ENCODE data around the gene ESR1. TPM values are rescaled to one million over a fixed set of nuclear protein-coding genes. Genes with fewer than 3 reads are reported as not detected.

The ESR1 gene
- polyA plus RNA-seq, 3 donors, result 0.16 to 3.3 (median 1.9) TPM

DNA sequence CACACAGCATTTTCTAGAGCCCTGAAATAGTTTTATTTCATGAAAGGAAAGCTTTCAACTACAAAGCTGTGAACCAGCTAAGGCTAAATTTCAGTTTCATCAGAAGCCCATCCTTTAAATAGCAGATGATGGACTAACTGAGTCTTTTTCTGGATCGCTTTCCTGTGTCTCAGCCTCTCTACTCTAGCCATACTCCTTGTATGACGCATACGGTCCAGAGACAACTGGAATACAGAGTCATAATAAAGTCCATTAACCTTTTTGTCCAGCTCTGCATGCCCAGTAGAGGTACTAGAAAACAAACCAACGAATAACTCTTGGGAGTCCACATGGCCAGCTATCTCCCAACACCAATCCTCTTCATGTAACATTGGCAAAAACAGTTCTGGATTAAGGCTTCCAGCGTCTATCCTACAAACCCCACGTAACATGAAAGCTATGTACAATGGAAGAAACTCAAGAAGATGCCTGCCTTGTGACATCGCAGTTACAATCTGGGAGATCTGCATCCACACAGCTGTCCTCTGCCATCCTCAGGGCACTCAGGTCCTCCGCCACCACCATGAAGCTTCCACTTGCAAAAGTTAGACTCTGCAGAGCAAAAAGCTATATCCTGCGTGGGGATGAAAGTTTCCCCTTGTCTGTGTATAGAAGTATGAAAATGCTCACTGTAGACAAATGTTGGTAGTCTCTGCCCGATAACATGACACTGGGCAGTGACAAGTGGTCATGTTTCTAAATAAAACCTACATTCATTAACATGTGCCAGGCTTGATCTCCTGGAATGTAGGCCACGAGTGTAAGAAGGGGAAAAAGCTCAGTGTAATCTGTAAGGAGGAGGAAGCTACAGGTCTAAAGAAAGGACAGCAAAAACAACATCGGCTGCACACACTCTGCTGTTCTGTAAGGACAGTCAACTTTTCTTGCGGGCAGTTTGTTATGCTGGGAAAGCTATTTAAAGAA is 360.4 kb downstream of the ESR1 start:
- WGBS, 3 donors, result 87 to 91% (median 88%) methylated on average over 13 of the region's 13 CpGs
- no peak overlapping the region for H3K27ac ChIP-seq (ENCODE audit: low read depth, low read length)

GRCh38 chr6:152170313-152170701 is 362.8 kb downstream of the ESR1 start:
- H3K27ac ChIP-seq (ENCODE audit: low read depth, low read length), result no peak overlapping the region
- WGBS, 3 donors, result 91 to 96% (median 91%) methylated on average over 4 of the region's 4 CpGs

GRCh38 chr6:152170702-152171667 is 363.5 kb downstream of the ESR1 start:
- H3K27ac ChIP-seq (ENCODE audit: low read depth, low read length), result no peak overlapping the region
- WGBS, 3 donors, result 63 to 89% (median 89%) methylated on average over 13 of the region's 13 CpGs

GRCh38 chr6:152173321-152173720 is 365.8 kb downstream of the ESR1 start:
- no peak overlapping the region for H3K27ac ChIP-seq (ENCODE audit: low read depth, low read length)
- 90 to 92% (median 91%) methylated on average over 4 of the region's 4 CpGs for WGBS, 3 donors

GRCh38 chr6:152173957-152174356 is 366.5 kb downstream of the ESR1 start:
- no peak overlapping the region for H3K27ac ChIP-seq (ENCODE audit: low read depth, low read length)

GRCh38 chr6:152176268-152176667 is 368.8 kb downstream of the ESR1 start:
- H3K27ac ChIP-seq (ENCODE audit: low read depth, low read length), result no peak overlapping the region
- WGBS, 3 donors, result 67 to 73% (median 69%) methylated on average over 4 of the region's 4 CpGs

More at GRCh38 chr6:152173957-152174356, 366.5 kb downstream of the ESR1 start:
- WGBS, 3 donors, result 81 to 85% (median 82%) methylated on average over 2 of the region's 2 CpGs
